M059J (cell line): ENCODE data around the gene NEURL3. TPM values are rescaled to one million over a fixed set of nuclear protein-coding genes. Genes with fewer than 3 reads are reported as not detected.
"Not testable (repeated sequence)": the region's sequence is repeated elsewhere in the genome, so short reads cannot be mapped to it uniquely, and the experiment has no call there.

Experiments used
- DNase-seq: peaks from one replicate; pipeline ENCODE4 v3.0.0-alpha.2; 2012; ENCODE audit warnings: low read depth
- total RNA-seq: library from RNA; depleted of rRNA; stranded (reverse); fragments of >200 nt; shearing (Covaris generic); gene quantifications from 2 replicates; pipeline ENCODE4 v1.2.3, GENCODE V29; 2014

Gene NEURL3
- total RNA-seq, 1 experiment from 2014 or later, result 1.1 TPM

GRCh38 chr2:96507957-96508520 is 2.9 kb upstream of the NEURL3 start:
- DNase-seq, result peak; percentile 51

- DNase-seq, result no peak
Observed at GRCh38 chr2:96506907-96507240, 1.7 kb upstream of the NEURL3 start.

GRCh38 chr2:96506016-96506906 is 1.1 kb upstream of the NEURL3 start:
- DNase-seq, result no peak

GRCh38 chr2:96503637-96504243 is 1.4 kb downstream of the NEURL3 start:
- no peak for DNase-seq

GRCh38 chr2:96502891-96503636 is 2.1 kb downstream of the NEURL3 start:
- peak; percentile 44 for DNase-seq

GRCh38 chr2:96501886-96502810 is 3.0 kb downstream of the NEURL3 start:
- DNase-seq, result no peak

GRCh38 chr2:96501471-96501874 is 3.7 kb downstream of the NEURL3 start:
- DNase-seq, result no peak

GRCh38 chr2:96500385-96501066 is 4.6 kb downstream of the NEURL3 start:
- DNase-seq, result no peak

- DNase-seq, result no peak
Observed at GRCh38 chr2:96499061-96499960, 5.8 kb downstream of the NEURL3 start.

- DNase-seq, result not testable (repeated sequence)
Observed at GRCh38 chr2:96498611-96499010, 6.5 kb downstream of the NEURL3 start.

- DNase-seq, result peak; percentile 28
Observed at GRCh38 chr2:96498021-96498431, 7.1 kb downstream of the NEURL3 start.

- no peak for DNase-seq
Observed at GRCh38 chr2:96495982-96496629, 9.1 kb downstream of the NEURL3 start.

- no peak for DNase-seq
Observed at GRCh38 chr2:96494188-96494587, 11.0 kb downstream of the NEURL3 start.

- DNase-seq, result peak; percentile 54
Observed at GRCh38 chr2:96493072-96493471, 12.1 kb downstream of the NEURL3 start.

GRCh38 chr2:96491860-96492497 is 13.2 kb downstream of the NEURL3 start:
- no peak for DNase-seq

- DNase-seq, result no peak
Observed at GRCh38 chr2:96489663-96490062, 15.5 kb downstream of the NEURL3 start.

GRCh38 chr2:96489261-96489660 is 15.9 kb downstream of the NEURL3 start:
- DNase-seq, result no peak

GRCh38 chr2:96486696-96487095 is 18.5 kb downstream of the NEURL3 start:
- no peak for DNase-seq
